H1 (cell line): ENCODE results near the gene HSD17B4. TPM values are rescaled to one million over a fixed set of nuclear protein-coding genes. Genes with fewer than 3 reads are reported as not detected.
A peak's percentile ranks its signal among the peaks of the same experiment; 100 is the strongest.
"Not testable (repeated sequence)": the region's sequence is repeated elsewhere in the genome, so short reads cannot be mapped to it uniquely, and the experiment has no call there.

ENCODE experiments used
- CTCF ChIA-PET: fragments of 300-600 bp; sonication (Branson Sonifier 250); formaldehyde crosslinking; loops from one replicate; lab custom pipeline; 2021; ENCODE audit not compliant: partially characterized antibody; lab: Charles Lee
- POLR2A ChIA-PET: fragments of 300-600 bp; sonication (Branson Sonifier 250); formaldehyde crosslinking; loops from one replicate; lab custom pipeline; 2021; ENCODE audit warnings: inconsistent platforms; ENCODE audit not compliant: partially characterized antibody; lab: Charles Lee
- DNase-seq, 2 experiments: peaks; one replicate each; pipeline versions ENCODE4 v3.0.0 to v3.0.0-alpha.2; 2010 to 2022; ENCODE audit warnings: low spot score in 2 of 2, low read depth in 1 of 2, mixed read lengths in 1 of 2
- FAIRE-seq: peaks from 2 replicates; lab custom pipeline; 2011; peaks lifted over from hg19 to GRCh38; lab: Jason Lieb, UNC
- H2AFZ ChIP-seq: 2 replicates; pipeline ENCODE4 v1.8.1; 2012; ENCODE audit warnings: low read length, inconsistent platforms
- H2AK5ac ChIP-seq: 2 replicates; pipeline ENCODE4 v1.6.1; 2013; ENCODE audit warnings: low read depth, low read length
- H2BK120ac ChIP-seq: replicated peaks from 2 replicates; pipeline ENCODE3; 2013; ENCODE audit warnings: low read depth, low read length, inconsistent platforms
- H2BK12ac ChIP-seq: 2 replicates; pipeline ENCODE4 v1.6.1; 2013; ENCODE audit warnings: low read depth, low read length
- H2BK15ac ChIP-seq: 2 replicates; pipeline ENCODE4 v1.6.1; 2013; ENCODE audit warnings: low read length
- H2BK20ac ChIP-seq: 2 replicates; pipeline ENCODE4 v1.6.1; 2013; ENCODE audit warnings: low read length
- H2BK5ac ChIP-seq: 2 replicates; pipeline ENCODE4 v1.6.1; 2013; ENCODE audit warnings: low read depth, low read length
- H3K14ac ChIP-seq: 2 replicates; pipeline ENCODE4 v1.6.1; 2013; ENCODE audit warnings: inconsistent platforms; ENCODE audit not compliant: insufficient read length
- H3K18ac ChIP-seq: 2 replicates; pipeline ENCODE4 v1.6.1; 2013; ENCODE audit warnings: low read length; ENCODE audit errors: extremely low read depth
- H3K23ac ChIP-seq: 2 replicates; pipeline ENCODE4 v1.6.1; 2013; ENCODE audit warnings: inconsistent platforms; ENCODE audit not compliant: insufficient read length
- H3K23me2 ChIP-seq: 2 replicates; pipeline ENCODE4 v1.6.1; 2013; ENCODE audit warnings: low read depth, low read length
- H3K27ac ChIP-seq: 2 replicates; pipeline ENCODE4 v1.6.1; 2011; ENCODE audit warnings: low read depth, low read length, inconsistent platforms
- H3K27me3 ChIP-seq, 4 experiments: replicated peaks in 1 of 4; 1 replicate in 1 of 4; 2 replicates in 3 of 4; pipeline versions ENCODE4 v1.6.1 to v1.8.1; 2011 to 2013; ENCODE audit warnings: low read length in 3 of 4, mild to moderate bottlenecking in 3 of 4, inconsistent platforms in 2 of 4, mixed read lengths in 2 of 4, moderate library complexity in 1 of 4; ENCODE audit not compliant: control insufficient read depth in 3 of 4, insufficient read depth in 3 of 4; ENCODE audit errors: extremely low read depth in 1 of 4
- H3K36me3 ChIP-seq, 4 experiments: 2 replicates each; pipeline versions ENCODE4 v1.6.1 to v1.8.1; 2011 to 2013; ENCODE audit warnings: mild to moderate bottlenecking in 4 of 4, low read length in 3 of 4, moderate library complexity in 2 of 4, control low read depth in 1 of 4, inconsistent platforms in 1 of 4; ENCODE audit not compliant: insufficient read depth in 4 of 4, control insufficient read depth in 2 of 4
- H3K4ac ChIP-seq: replicated peaks from 2 replicates; pipeline ENCODE3; 2013; ENCODE audit warnings: low read length, low read depth, mixed read lengths, inconsistent platforms; ENCODE audit not compliant: insufficient read length
- H3K4me1 ChIP-seq, 4 experiments: replicated peaks in 1 of 4; 1 replicate in 1 of 4; 2 replicates in 3 of 4; pipeline versions ENCODE4 v1.6.1 to v1.8.1; 2011 to 2013; ENCODE audit warnings: low read length in 3 of 4, inconsistent platforms in 2 of 4, mixed read lengths in 1 of 4; ENCODE audit not compliant: insufficient read depth in 4 of 4, control insufficient read depth in 3 of 4
- H3K4me2 ChIP-seq, 2 experiments: 2 replicates each; pipeline versions ENCODE4 v1.6.1 to v1.8.1; 2011 to 2013; ENCODE audit warnings: low read depth in 2 of 2, low read length in 2 of 2, control low read depth in 1 of 2, inconsistent platforms in 1 of 2, mild to moderate bottlenecking in 1 of 2; ENCODE audit not compliant: insufficient read depth in 1 of 2
- H3K4me3 ChIP-seq, 4 experiments: fragments of 200-600, 300-600 bp in 1 of 4; sonication (generic), shearing (Covaris generic), sonication (Bioruptor Twin) in 1 of 4; 2 replicates each; pipeline versions ENCODE4 v1.5.1 to v1.8.1; 2011 to 2016; ENCODE audit warnings: low read length in 4 of 4, low read depth in 3 of 4, control low read depth in 2 of 4, inconsistent platforms in 2 of 4, mild to moderate bottlenecking in 2 of 4, mixed read lengths in 1 of 4, moderate library complexity in 1 of 4; ENCODE audit not compliant: insufficient read depth in 2 of 4; ENCODE audit errors: extremely low read depth in 1 of 4
- H3K56ac ChIP-seq: replicated peaks from 2 replicates; pipeline ENCODE3; 2013; ENCODE audit warnings: low read depth, mild to moderate bottlenecking, mixed read lengths, low read length, inconsistent platforms; ENCODE audit not compliant: insufficient read length
- H3K79me1 ChIP-seq: 2 replicates; pipeline ENCODE4 v1.6.1; 2013; ENCODE audit warnings: low read depth, low read length, control low read depth
- H3K79me2 ChIP-seq, 2 experiments: 2 replicates each; pipeline versions ENCODE4 v1.6.1 to v1.8.1; 2012 to 2013; ENCODE audit warnings: low read length in 2 of 2, mild to moderate bottlenecking in 2 of 2, inconsistent platforms in 1 of 2; ENCODE audit not compliant: insufficient read depth in 2 of 2, control insufficient read depth in 1 of 2
- H3K9ac ChIP-seq, 4 experiments: replicated peaks in 1 of 4; 1 replicate in 1 of 4; 2 replicates in 3 of 4; pipeline versions ENCODE4 v1.6.1 to v1.8.1; 2011 to 2013; ENCODE audit warnings: low read depth in 3 of 4, low read length in 3 of 4, control low read depth in 2 of 4, mild to moderate bottlenecking in 2 of 4, moderate library complexity in 2 of 4, inconsistent platforms in 1 of 4; ENCODE audit errors: extremely low read depth in 1 of 4
- H3K9me3 ChIP-seq, 2 experiments: 2 replicates each; pipeline versions ENCODE4 v1.6.1 to v1.8.1; 2012 to 2013; ENCODE audit warnings: mild to moderate bottlenecking in 2 of 2, moderate library complexity in 2 of 2, control low read depth in 1 of 2, inconsistent platforms in 1 of 2, low read depth in 1 of 2, low read length in 1 of 2, mixed read lengths in 1 of 2; ENCODE audit not compliant: insufficient read depth in 2 of 2
- H4K20me1 ChIP-seq, 2 experiments: replicated peaks in 1 of 2; 2 replicates each; pipeline versions ENCODE3 to v1.8.1; 2011 to 2013; ENCODE audit warnings: inconsistent platforms in 2 of 2, low read length in 2 of 2, mild to moderate bottlenecking in 1 of 2; ENCODE audit not compliant: insufficient read depth in 2 of 2, control insufficient read depth in 1 of 2
- H4K5ac ChIP-seq: 2 replicates; pipeline ENCODE4 v1.6.1; 2013; ENCODE audit warnings: low read length, low read depth, mixed read lengths, inconsistent platforms; ENCODE audit not compliant: insufficient read length
- H4K8ac ChIP-seq: 2 replicates; pipeline ENCODE4 v1.8.0; 2013; ENCODE audit warnings: mild to moderate bottlenecking, moderate library complexity, low read length, inconsistent platforms; ENCODE audit not compliant: insufficient read depth; ENCODE audit errors: extremely low read depth
- H4K91ac ChIP-seq: replicated peaks from 2 replicates; pipeline ENCODE3; 2013; ENCODE audit warnings: low read length, mixed read lengths, inconsistent platforms; ENCODE audit not compliant: insufficient read length
- EP300 ChIP-seq, 2 experiments: IDR thresholded peaks; 1 replicate in 1 of 2; 2 replicates in 1 of 2; pipeline ENCODE4 v1.6.1; 2011 to 2012; ENCODE audit warnings: low read depth in 2 of 2, low read length in 2 of 2, mild to moderate bottlenecking in 2 of 2, borderline replicate concordance in 1 of 2, inconsistent platforms in 1 of 2, moderate library complexity in 1 of 2
- WGBS, 2 experiments: shearing (Covaris generic) in 1 of 2; methylation state at CpG; one replicate each; pipeline versions ENCODE4 v1.1.6 to v1.1.7; 2013 to 2015; ENCODE audit warnings: low lambda C conversion rate in 2 of 2, mixed read lengths in 2 of 2, inconsistent platforms in 1 of 2, low coverage in 1 of 2, missing lambda C conversion rate in 1 of 2; ENCODE audit not compliant: insufficient replicate concordance in 2 of 2, insufficient coverage in 1 of 2, insufficient read length in 1 of 2; ENCODE audit errors: extremely low coverage in 1 of 2, missing lambda C conversion rate in 1 of 2; 5-methylcytosine and 5-hydroxymethylcytosine counted together
- polyA plus RNA-seq, 7 experiments: library from polyadenylated mRNA; depleted of rRNA in 3 of 7; stranded (reverse) in 5 of 7; unstranded in 2 of 7; fragments of >200 nt in 5 of 7; fragments of 200-250 nt in 2 of 7; gene quantifications; 1 replicate in 5 of 7; 2 replicates in 1 of 7; 4 replicates in 1 of 7; pipeline versions ENCODE4 v1.2.1 to v1.2.3, GENCODE V29; 2011 to 2013; ENCODE audit warnings: missing spikeins in 2 of 7, mixed read lengths in 2 of 7
- total RNA-seq: library from RNA; stranded (reverse); fragmentation: NEBNext Ultra II Directional; extraction: Animal tissue kit (Norgen Biotek cat#: 25700); gene quantifications from 2 replicates; pipeline ENCODE4 v1.2.1, GENCODE V29; 2021

HSD17B4 gene
- total and polyA plus RNA-seq, 2 of the 8 experiments (the other 6 are each of a cell fraction or from before 2014, with no cell fraction given), result 305 to 369 TPM

- H3K79me1 ChIP-seq, H3K36me3 ChIP-seq, H2BK12ac ChIP-seq, H2AK5ac ChIP-seq, H2AFZ ChIP-seq, H3K4me1 ChIP-seq, DNase-seq, H4K20me1 ChIP-seq, H4K5ac ChIP-seq, H2BK15ac ChIP-seq, H3K4me3 ChIP-seq, H4K91ac ChIP-seq, H3K14ac ChIP-seq, FAIRE-seq, H3K23me2 ChIP-seq, H3K27ac ChIP-seq, H2BK5ac ChIP-seq, H2BK20ac ChIP-seq, H3K4ac ChIP-seq, H3K56ac ChIP-seq, H2BK120ac ChIP-seq, H3K18ac ChIP-seq, H3K9ac ChIP-seq, H3K23ac ChIP-seq, POLR2A ChIA-PET, H3K27me3 ChIP-seq, H3K4me2 ChIP-seq, H4K8ac ChIP-seq: not testable (repeated sequence)
- Histone ChIP-seq H3K9me3 (peaks cover 11% of the 10 kb centered on the region in 2 experiments), H3K79me2 (peaks cover 4 to 24% of the 10 kb centered on the region in 2 experiments; a peak in 3 of 4 replicates)
- CTCF ChIA-PET, result interaction anchor here (1.4 to 1.5 kb wide), 2 partner anchors 9 to 16 kb away, joined by 3 to 8 read pairs; no protein-coding TSS in a partner anchor
- WGBS, 2 experiments, result 95% methylated on average over 4 of the region's 4 CpGs; no CpG with 5 or more reads in 1 of the 2 experiments
- TF ChIP-seq EP300 (IDR thresholded peaks at IDR 0.05; ENCODE audit: borderline replicate concordance in 1 of 2, low read depth in 2 of 2, low read length in 2 of 2), result peak in 1 of 2 experiments; percentile 8; a peak in 1 of 3 replicates
Measured at GRCh38 chr5:119450627-119451026, 1.7 kb upstream of the HSD17B4 start.
